Fibroblast of lung (primary cell): ENCODE results near the gene GSTT4. TPM values are rescaled to one million over a fixed set of nuclear protein-coding genes. Genes with fewer than 3 reads are reported as not detected.

Experiments
- DNase-seq, 2 donors: peaks; one replicate each; pipeline versions ENCODE4 v3.0.0 to v3.0.0-alpha.2; 2010; ENCODE audit warnings: low read depth in 2 of 2
- H2AFZ ChIP-seq: 2 replicates; pipeline ENCODE4 v1.5.1; 2012; ENCODE audit warnings: low read length, control low read depth, inconsistent platforms
- H3K27ac ChIP-seq: 2 replicates; pipeline ENCODE4 v1.5.1; 2011; ENCODE audit warnings: low read length, control low read depth; ENCODE audit not compliant: insufficient read depth
- H3K27me3 ChIP-seq: 2 replicates; pipeline ENCODE4 v1.5.1; 2011; ENCODE audit warnings: mild to moderate bottlenecking, low read length; ENCODE audit not compliant: control insufficient read depth, insufficient read depth
- H3K36me3 ChIP-seq: 2 replicates; pipeline ENCODE4 v1.5.1; 2011; ENCODE audit warnings: low read length; ENCODE audit not compliant: control insufficient read depth, insufficient read depth
- H3K4me1 ChIP-seq: 2 replicates; pipeline ENCODE4 v1.5.1; 2011; ENCODE audit warnings: low read length; ENCODE audit not compliant: control insufficient read depth, insufficient read depth; ENCODE audit errors: extremely low read depth
- H3K4me2 ChIP-seq: 2 replicates; pipeline ENCODE4 v1.5.1; 2011; ENCODE audit warnings: low read length, control low read depth; ENCODE audit not compliant: insufficient read depth; ENCODE audit errors: extremely low read depth
- H3K4me3 ChIP-seq, 4 experiments: fragments of 200-600 bp in 1 of 4; sonication (generic) in 1 of 4; replicated peaks in 1 of 4; 2 replicates each; pipeline ENCODE4 v1.5.1; 2011 to 2016; ENCODE audit warnings: low read length in 4 of 4, low read depth in 3 of 4, mild to moderate bottlenecking in 3 of 4, control low read depth in 2 of 4, inconsistent platforms in 1 of 4, mixed read lengths in 1 of 4; ENCODE audit not compliant: insufficient read depth in 1 of 4; ENCODE audit errors: control extremely low read depth in 1 of 4
- H3K79me2 ChIP-seq: 2 replicates; pipeline ENCODE4 v1.5.1; 2012; ENCODE audit warnings: mild to moderate bottlenecking, low read length, inconsistent platforms; ENCODE audit not compliant: control insufficient read depth, insufficient read depth
- H3K9ac ChIP-seq: 2 replicates; pipeline ENCODE4 v1.5.1; 2011; ENCODE audit warnings: mild to moderate bottlenecking, low read length, control low read depth; ENCODE audit not compliant: insufficient read depth
- H3K9me3 ChIP-seq: 2 replicates; pipeline ENCODE4 v1.5.1; 2012; ENCODE audit warnings: low read depth, low read length; ENCODE audit not compliant: control insufficient read depth, insufficient read depth
- H4K20me1 ChIP-seq: 2 replicates; pipeline ENCODE4 v1.5.1; 2011; ENCODE audit warnings: low read length; ENCODE audit not compliant: control insufficient read depth, insufficient read depth; ENCODE audit errors: extremely low read depth
- CTCF ChIP-seq, 2 donors: IDR thresholded peaks in 1 of 2; conservative IDR thresholded peaks in 1 of 2; 1 replicate in 1 of 2; 2 replicates in 1 of 2; pipeline ENCODE4 v1.5.1; 2011 to 2012; ENCODE audit warnings: low read length in 2 of 2, control low read depth in 1 of 2, inconsistent platforms in 1 of 2, low read depth in 1 of 2, mild to moderate bottlenecking in 1 of 2
- EZH2 ChIP-seq: IDR thresholded peaks from 2 replicates; pipeline ENCODE4 v1.5.1; 2012; ENCODE audit warnings: low read length, control low read depth, mild to moderate bottlenecking; ENCODE audit errors: missing control alignments
- polyA plus RNA-seq, 2 donors: library from polyadenylated mRNA; depleted of rRNA in 1 of 2; stranded (reverse) in 1 of 2; unstranded in 1 of 2; fragments of >200 nt; gene quantifications; 2 replicates each; pipeline ENCODE4 v1.2.1, GENCODE V29; 2011 to 2012; ENCODE audit warnings: missing spikeins in 1 of 2
- total RNA-seq: library from RNA; depleted of rRNA; stranded (reverse); fragments of >200 nt; gene quantifications from 2 replicates; pipeline ENCODE4 v1.2.1, GENCODE V29; 2014

GSTT4 gene
- total and polyA plus RNA-seq, 2 donors (not counting 1 experiment from before 2014, with no cell fraction given) = not detected

GRCh38 chr22:24008022-24008283, 2.7 kb upstream of the GSTT4 start:
- Histone ChIP-seq H3K4me3 (no peak overlapping the region), H3K79me2 (peaks cover 14% of the 10 kb centered on the region)

DNA sequence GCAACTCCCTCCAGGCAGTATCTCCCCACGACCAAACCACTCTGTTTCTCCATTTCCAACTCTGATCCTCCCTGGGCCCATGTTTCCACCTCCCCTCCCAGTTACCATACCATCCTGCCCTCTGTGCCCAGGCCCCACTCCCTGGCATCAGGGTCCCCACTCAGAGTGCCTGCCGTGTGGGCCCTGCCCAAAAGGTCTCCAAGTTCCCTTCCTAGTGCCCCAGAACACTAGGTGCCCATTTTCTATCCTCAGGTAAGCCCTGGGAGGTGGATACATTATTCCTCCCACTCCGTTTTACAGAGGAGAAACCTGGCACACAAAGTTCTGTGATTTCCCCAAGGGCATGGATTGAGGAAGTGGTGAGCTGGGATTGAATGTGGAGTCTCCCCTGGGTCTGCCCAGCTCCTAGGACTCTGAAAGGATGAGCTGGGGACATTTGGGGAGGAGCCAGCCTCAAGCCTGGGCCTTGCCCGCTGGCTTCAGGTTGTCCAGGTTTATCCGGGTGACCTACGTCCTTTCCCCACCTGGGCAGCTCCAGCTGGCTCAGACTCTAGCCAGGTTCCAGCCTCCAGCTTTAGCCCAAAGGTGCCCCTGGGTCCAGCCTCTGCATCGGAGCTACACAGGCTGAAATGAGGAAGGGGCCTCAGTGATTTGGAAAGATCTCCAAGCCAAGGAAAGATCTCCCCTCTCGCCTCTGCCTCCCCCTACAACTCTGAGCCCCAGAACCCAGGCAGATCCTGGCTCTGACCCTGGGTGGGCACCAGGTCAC, 2.2 kb upstream of the GSTT4 start:
- H4K20me1 ChIP-seq = no peaks in the 10 kb centered on the region
- no peak overlapping the region for H2AFZ ChIP-seq
- H3K36me3 ChIP-seq = no peaks in the 10 kb centered on the region
- H3K27me3 ChIP-seq = no peaks in the 10 kb centered on the region
- no peak overlapping the region for H3K4me3 ChIP-seq
- H3K79me2 ChIP-seq = peaks cover 11% of the 10 kb centered on the region
- no peaks in the 10 kb centered on the region for H3K4me1 ChIP-seq
- no peak overlapping the region for H3K9ac ChIP-seq
- H3K9me3 ChIP-seq = no peaks in the 10 kb centered on the region
- no peak overlapping the region for H3K4me2 ChIP-seq
- TF ChIP-seq CTCF (conservative IDR thresholded peaks at IDR 0.05 in 1 of 2, IDR thresholded peaks at IDR 0.05 in 1 of 2; ENCODE audit: low read depth in 1 of 2, low read length in 2 of 2) (no peak), EZH2 (no peak)
- DNase-seq = no peak
- H3K27ac ChIP-seq = no peak overlapping the region

More at GRCh38 chr22:24008022-24008283, 2.7 kb upstream of the GSTT4 start:
- Histone ChIP-seq H3K9me3 (no peaks in the 10 kb centered on the region), H3K27ac (no peak overlapping the region), H3K36me3 (no peaks in the 10 kb centered on the region), H3K4me1 (no peaks in the 10 kb centered on the region), H3K27me3 (no peaks in the 10 kb centered on the region), H4K20me1 (no peaks in the 10 kb centered on the region), H2AFZ (no peak overlapping the region), H3K9ac (no peak overlapping the region), H3K4me2 (no peak overlapping the region)
- no peak for DNase-seq
- TF ChIP-seq CTCF (conservative IDR thresholded peaks at IDR 0.05 in 1 of 2, IDR thresholded peaks at IDR 0.05 in 1 of 2; ENCODE audit: low read depth in 1 of 2, low read length in 2 of 2) = no peak
- TF ChIP-seq EZH2 = no peak

- Histone ChIP-seq H3K4me2 (no peak overlapping the region), H2AFZ (no peak overlapping the region), H3K4me3 (no peak overlapping the region), H3K9me3 (no peaks in the 10 kb centered on the region), H3K4me1 (no peaks in the 10 kb centered on the region), H3K36me3 (no peaks in the 10 kb centered on the region), H3K27me3 (peaks cover 3% of the 10 kb centered on the region), H3K9ac (no peak overlapping the region), H3K27ac (no peak overlapping the region), H3K79me2 (peaks cover 5% of the 10 kb centered on the region), H4K20me1 (no peaks in the 10 kb centered on the region)
- TF ChIP-seq CTCF (conservative IDR thresholded peaks at IDR 0.05 in 1 of 2, IDR thresholded peaks at IDR 0.05 in 1 of 2; ENCODE audit: low read depth in 1 of 2, low read length in 2 of 2) (no peak), EZH2 (no peak)
- no peak for DNase-seq
Observed at GRCh38 chr22:24006914-24007214, 1.6 kb upstream of the GSTT4 start.
